G401.6 (cell line): ENCODE data around the gene CCDC183.
"Not testable (repeated sequence)": the region's sequence is repeated elsewhere in the genome, so short reads cannot be mapped to it uniquely, and the experiment has no call there.

ENCODE experiments used
- FAIRE-seq: peaks from 2 replicates; lab custom pipeline; 2012; peaks lifted over from hg19 to GRCh38; lab: Jason Lieb, UNC

Gene CCDC183

DNA sequence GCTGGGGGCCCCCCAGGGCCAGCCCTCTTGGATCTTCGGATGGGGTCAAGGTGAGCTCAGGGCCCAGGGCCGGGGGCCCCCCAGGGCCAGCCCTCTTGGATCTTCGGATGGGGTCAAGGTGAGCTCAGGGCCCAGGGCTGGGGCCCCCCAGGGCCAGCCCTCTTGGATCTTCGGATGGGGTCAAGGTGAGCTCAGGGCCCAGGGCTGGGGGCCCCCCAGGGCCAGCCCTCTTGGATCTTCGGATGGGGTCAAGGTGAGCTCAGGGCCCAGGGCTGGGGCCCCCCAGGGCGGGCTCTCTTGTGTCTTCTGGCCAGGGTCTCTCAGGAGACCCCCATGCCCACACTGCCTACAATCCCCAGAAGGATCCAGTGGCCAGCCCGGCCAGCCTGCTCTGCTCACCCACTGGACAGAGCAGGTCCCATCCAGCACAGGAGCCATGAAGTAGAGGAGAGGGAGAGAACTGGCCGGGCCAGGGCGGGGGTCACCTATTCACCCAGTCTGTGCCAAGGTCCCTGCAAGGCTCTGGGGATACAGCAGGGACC is 6.9 kb downstream of the CCDC183 start:
- not testable (repeated sequence) for FAIRE-seq

DNA sequence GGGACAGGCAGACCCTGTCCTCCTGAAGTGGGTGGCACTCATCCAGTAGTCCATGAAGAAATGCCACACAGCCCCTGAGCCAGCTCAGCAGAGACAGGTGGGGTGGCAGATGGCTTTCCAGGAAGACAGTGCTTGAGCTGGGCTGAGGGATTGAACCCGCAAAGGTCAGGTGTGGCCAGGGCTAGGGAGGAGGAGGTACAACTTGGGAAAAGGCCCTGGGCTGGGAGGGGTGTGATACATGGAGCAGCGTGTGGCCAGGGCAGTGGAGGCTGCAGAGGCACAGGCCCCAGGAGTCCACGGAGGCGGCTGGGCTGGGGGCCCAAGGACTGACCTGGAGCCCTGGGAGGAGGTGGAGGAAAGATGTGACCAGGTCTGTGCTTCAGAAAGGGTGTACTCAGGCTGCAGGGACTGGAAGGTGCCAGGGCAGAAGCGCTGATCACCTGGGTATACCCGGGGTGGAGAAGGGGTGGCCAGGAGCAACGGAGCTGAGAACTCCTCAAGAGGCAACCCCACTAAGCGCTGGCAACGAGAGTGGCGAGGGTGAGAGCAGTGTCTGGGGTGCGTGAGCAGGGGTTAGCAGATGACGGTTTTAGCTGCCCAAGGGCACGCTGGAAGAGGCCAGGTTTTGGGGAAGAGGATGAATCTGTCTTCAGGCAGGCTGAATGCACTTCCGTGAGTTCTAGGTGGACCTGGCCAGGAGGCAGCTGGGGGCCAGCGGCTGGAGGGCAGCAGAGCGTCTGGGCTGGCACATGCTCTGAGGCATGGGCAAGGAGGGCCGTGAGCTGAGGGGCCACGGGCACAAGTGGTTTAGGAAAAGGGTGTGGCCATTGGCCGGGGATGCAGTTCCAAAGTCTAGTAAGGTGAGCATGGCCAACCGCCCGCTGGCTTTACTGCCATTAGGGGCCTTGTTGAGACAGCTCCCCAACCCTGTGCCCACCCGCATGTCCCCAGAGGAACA is 7.7 kb downstream of the CCDC183 start:
- FAIRE-seq: no peak

DNA sequence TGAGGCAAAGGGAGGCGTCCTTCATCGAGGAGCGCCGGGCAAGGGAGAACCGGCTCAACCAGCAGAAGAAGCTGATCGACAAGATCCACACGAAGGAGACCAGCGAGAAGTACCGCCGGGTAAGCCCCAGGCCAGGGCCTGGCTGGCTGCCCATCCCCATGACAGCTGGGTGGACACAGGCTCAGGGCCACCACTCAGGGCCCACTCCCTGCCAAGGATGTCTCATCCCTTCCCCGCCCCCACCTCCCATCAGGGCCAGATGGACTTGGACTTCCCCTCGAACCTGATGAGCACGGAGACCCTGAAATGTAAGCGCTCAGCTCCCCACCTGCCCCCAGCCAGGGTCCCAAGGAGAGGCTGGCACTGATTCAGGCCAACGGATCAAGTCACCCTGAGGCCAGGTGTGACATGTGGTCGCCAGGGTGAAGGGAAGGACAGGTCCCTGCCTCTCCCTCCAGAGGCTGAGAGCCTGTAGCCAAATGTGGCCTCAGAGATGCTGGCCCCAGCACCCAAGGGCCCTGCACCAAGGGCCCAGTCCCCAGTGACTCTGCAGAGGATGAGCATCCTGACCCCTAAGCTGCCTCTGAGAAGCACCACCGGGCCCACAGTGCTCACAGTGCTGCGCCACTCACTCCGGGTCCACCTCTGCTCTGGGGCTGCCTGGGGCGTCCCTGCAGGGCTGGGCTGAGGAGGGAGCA is 8.5 kb downstream of the CCDC183 start:
- FAIRE-seq: no peak

DNA sequence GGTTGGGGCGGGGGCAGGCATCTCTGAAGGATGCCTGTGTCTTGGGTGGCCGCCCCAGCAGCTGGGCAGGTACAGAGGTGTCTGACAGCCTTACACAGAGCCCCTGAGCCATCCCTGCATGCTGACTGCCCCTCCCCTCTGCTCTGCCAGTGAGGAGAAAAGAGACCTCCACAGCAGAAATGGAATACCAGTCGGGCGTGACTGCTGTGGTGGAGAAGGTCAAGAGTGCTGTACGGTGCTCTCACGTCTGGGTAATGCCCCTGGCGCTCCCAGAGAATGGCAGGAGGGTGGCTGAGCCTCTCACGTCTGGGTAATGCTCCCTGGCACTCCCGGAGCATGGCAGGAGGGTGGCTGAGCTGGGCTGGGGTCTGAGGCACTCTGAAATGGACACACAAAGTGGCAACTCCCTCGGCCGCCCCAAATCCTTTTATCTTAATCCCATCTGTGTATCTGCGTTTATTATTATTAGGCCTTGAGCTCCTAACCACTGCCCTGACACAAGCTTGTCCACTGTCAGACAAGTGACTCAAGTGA is 9.1 kb downstream of the CCDC183 start:
- no peak for FAIRE-seq

DNA sequence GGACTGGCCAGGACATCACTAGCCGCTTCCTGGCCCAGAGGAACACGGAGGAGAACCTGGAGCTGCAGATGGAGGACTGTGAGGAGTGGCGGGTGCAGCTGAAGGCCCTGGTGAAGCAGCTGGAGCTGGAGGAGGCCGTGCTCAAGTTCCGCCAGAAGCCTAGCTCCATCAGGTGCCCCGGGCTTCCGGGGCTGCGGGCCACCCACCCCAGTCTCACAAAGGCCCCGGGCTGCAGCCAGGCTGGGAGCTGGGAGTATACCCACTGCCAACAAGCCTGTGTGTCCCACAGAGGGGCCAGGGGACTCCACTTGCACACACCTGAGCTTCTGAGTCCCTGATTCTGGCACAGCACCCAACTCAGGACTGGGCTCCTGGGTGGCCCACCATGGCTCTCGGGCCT is 9.9 kb downstream of the CCDC183 start:
- no peak for FAIRE-seq

DNA sequence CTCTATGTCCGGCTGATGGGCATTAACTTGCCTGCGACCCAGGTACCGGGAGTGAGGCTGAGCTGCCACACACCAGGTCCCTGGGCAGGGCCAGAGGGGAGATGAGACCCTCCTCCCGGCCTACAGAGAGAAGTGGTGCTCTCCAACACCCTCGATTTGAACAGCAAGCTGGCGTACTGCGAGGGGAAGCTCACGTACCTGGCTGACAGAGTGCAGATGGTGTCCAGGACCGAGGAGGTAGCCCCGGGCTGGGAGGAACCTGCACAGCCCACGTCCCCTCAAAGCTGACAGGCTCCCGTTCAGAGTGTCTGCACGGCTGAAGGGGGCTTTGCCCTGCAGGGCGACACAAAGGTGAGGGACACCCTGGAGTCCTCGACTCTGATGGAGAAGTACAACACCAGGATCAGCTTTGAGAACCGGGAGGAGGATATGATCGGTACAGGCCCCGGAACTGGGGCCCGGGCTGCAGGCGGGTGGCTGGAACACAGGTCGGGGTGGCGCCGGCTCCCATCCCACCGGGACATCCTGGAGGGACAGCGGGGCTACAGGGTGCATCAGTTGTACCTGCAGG is 10.6 kb downstream of the CCDC183 start:
- no peak for FAIRE-seq

DNA sequence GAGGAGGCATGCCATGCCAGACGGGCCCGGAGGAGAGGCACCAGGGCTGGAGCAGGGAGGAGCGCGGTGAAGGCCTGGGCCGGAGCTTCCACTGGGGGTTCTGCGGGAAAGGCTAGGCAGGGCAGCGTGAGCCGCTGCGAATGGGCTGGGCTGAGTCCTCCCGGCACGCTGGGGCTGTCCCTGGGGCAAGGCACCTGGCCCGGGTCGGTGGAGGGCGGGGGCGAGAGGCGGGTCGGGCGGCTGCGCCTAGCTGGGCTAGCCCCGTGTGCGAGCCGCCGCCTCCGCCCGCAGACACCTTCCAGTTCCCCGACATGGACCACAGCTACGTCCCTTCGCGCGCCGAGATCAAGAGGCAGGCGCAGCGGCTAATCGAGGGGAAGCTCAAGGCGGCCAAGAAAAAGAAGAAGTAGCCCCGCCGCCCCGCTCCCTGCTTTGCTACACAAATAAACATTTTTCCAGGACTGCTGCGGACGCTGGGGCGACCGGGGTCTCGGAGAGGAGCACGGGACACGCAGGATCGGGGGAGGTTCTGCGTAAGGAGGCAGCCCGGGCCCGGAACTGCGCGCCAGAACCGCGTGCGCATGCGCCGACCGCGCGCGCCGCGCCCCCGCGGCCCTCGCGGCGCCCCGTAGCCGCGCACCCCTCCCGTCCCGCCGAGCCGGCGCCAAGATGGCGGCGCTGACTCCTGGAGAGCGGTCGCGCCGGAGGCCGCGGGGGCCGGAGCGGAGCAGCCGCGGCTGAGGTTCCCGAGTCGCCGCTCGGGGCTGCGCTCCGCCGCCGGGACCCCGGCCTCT is 11.3 kb downstream of the CCDC183 start, which contains the start of gene RABL6:
RABL6 (plus strand) TSS at position 668 of the 794 bp plus-strand sequence. CDS start 249 bp downstream, outside the sequence.
- no peak for FAIRE-seq

DNA sequence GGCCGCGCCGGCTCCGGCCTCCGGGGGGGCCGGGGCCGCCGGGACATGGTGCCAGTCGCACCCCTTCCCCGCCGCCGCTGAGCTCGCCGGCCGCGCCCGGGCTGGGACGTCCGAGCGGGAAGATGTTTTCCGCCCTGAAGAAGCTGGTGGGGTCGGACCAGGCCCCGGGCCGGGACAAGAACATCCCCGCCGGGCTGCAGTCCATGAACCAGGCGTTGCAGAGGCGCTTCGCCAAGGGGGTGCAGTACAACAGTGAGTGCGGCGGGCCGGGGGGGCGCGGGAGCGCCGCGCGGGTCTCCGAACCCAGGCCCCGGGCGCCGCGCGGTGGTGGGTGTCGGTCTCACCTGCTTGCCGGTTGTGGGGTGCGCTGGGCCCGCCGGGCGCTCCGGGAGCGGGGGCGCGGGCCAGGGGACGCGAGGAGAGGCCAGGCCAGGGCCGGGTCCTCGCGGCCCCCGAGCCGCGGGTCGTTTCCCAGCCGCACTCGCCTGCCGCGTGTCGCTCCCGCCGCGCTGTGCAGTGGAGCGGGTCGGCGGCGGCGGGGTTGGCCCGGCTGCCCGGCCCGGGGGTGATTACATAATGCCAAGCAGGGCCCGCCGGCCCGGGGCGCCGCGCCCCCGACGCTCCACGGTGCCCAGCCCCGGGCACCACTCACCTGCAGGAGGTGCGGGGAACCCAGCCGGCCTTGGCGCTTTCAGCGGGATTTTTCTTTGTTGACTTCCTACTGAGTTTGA is 12.1 kb downstream of the CCDC183 start:
- no peak for FAIRE-seq

DNA sequence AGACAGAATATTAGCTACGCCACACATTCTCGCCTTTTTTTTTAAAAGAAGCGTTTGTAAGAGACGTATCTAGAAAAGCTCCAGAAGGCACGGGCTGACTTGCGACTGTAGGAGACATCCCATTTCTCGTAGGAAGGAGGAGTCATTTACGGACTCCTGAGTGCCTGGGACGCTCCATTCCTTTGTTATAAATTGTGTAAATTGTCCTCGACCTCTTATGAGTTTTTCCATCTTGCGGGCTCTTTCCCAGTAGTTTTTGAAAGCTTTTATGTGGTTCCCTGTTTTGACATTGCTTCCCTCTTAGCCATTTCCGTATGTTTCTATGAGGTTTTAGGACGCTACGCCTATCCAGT is 12.6 kb downstream of the CCDC183 start:
- FAIRE-seq: no peak

DNA sequence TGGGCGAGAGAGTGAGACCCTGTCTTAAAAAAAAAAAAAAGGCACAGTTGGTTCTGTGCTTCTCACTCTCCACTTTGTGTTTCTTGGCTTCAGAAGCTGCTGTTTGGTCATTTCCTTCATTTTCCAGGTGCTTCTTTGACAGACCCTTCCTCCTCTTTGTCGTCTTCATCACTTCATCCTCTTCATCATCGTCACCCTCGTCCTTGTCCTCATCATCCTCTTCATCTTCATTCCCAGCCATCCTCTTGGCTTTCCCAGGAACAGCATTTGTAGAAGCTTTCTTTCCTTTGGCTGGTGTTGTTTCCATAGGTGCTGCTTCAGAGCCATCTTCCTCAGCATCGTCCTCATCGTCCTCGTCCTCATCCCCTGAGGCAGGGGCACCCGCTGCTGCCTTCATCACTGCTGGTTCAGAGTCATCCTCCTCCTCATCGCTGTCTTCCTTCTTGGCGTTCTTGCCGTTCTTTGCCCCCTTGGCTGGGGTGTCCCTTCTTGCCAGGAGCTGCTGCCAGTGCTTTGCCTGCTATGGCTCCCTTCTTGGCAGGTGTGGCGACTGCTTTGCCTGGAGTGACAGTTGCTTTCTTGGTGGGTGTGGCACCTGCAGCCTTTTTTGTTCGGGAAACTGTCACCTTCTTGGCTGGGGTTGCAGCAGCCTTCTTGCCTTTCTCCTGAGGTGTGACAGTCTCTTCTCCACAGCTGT is 18.7 kb downstream of the CCDC183 start:
- FAIRE-seq: no peak

DNA sequence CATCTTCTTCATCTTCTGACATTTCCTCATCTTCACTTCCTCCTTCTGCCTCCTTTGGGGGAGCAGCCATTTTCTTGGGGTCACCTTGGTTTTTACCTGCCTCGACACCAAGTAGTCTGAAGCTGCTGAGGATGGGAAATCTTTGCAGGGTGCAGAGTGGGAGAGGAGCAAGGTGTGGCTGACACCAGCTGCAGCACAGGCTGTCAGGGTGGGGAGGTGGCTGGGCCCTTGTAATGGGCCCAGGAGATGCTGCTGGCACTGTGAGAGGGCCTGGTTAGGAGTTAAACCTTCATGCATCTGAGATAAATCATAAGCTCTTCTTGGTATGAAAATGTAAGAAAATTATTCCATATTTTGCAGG is 19.3 kb downstream of the CCDC183 start:
- FAIRE-seq: no peak

DNA sequence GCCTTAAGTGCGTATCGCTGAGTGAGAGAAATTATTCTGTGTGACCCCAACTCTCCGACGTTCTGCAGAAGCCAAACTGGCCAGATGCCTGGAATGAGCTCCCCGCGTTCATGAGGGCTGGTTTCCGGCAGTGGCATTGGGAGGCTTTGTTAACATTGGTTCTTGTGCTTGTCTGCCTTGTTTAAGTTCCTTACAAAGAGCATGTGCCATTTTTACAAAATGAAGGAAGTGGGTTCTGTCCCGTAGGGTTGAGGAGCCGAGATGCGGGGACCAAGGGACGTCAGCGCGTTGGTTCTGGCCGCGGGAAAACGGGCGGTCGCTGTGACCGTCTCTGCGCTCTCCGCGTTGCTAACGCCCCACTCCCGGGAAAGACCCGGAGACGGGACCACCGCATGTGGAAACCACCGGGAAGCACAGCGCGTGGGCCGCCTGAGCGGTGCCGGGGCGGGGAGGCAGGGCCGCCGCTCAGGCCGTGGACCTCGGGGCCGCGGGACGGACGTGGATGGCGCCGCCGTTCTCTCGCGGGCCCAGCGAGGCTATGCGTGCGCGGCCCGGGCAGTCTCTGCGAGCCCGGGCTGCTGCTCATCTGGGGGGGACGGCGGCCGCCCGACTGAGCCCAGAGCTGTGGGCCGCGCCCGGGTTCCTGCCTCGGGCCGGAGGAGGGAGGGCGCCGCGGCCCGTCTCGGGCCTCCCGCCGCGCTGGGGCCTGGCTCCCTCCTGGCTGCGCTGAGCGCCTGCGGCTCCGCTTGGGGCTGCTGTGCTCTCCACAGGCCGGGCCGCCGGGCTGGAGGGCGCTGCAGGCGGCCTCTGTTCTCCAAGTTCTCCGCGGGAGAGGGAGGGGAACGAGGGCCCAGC is 25.1 kb downstream of the CCDC183 start:
- no peak for FAIRE-seq

DNA sequence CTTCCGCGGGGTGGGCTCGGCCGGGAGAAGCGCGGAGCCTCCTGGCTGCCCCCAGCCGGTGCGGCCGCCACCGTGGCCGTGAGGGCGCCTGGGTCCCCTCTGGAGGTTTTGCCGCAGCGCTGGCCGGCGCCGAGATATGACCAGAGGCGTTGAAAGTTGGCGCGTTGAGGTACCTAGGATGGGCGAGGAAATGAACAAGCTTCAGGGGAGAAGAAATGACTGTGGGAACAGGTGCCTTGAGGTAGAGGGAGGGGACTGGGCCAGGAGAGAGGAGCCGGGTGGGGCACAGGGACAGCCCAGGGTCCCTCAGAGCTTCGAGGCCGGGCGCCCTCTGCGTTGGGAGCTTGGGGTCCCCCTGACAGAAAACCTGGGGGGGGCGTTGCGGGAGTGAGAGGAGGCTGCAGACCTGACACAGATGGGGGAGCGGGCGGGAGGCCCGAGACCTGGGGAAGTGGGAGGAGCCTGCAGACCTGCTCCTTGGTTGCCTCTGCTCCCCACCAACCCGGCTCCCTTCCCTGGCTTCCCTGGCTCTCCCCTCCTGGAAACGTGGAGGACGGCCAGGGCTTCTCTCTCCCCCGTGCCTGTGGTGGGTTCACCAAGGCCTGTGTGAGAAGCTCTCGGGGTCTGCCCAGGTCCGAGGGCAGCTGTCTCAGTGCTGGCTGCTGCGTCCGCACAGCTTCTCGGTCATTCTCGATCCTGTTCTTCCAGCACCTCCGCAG is 25.8 kb downstream of the CCDC183 start:
- FAIRE-seq: no peak

DNA sequence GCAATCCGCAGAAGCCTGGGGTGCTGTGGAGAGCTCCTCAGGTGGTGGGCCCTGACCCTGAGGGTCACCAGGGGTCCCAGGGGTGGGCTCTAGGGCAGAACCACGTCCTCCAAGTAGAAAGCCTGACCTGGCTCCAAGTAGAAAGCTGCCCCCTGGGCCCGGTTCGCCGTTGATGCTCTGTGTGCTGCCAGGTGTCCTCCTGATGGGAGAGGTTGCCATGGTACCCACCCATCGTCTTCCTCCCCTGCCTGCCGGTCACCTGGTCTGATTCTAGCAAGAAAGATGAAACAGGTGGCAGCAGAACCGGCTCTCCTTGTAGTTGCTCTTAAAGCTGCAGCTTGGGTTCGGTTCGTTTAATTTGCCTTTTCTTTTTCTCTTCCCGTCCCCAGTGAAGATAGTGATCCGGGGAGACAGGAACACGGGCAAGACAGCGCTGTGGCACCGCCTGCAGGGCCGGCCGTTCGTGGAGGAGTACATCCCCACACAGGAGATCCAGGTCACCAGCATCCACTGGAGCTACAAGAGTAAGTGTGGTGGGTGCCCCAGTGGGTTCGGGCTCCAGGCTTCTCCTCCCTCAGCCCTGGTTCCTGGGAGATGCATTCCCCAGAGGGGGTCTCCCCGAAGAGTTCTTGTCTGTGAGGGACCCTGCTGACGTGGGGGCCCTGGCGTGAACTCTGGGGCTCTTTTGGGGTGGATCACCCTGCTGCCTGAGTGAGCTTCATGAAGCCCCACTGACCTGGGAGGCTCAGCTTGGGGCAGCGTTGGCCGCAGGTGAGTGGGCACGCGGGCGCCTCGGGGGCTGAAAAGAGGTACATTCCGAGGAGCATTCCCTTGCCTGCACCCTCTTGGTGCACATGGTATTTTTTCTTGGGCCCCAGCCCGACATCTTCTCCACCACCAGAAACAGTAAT is 27.3 kb downstream of the CCDC183 start:
- FAIRE-seq: no peak

DNA sequence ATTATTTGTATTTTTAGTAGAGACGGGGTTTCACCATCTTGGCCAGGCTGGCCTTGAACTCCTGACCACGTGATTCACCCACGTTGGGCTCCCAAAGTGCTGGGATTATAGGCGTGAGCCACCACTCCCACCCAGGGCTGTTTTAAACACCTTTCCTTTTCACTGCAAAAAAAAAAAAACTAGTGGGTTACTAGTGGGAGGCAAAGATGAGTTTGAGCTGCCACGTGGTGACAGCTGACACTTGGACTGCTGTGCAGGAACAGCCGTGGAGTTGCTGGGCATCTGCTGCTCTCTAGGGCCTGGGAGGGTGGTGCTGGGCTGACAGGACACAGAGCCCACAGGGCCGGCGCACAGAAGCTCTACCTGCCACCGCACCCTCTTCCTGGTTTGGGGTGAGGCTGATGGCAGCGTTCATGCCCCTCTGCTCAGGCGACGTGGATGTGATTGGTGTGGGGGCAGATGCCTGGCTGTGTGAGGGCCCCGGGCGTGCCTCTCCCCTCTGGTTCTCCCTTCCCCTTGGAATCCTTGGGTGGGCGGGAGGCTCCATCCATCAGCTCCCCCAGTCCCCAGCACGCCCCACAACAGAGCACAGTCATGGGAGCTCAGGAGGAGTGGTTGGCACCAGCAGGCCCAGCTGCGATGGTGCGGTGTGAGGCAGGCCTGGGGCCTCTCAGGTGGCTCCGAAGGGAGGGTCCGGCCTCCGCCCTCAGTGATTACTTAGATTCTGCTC is 28.5 kb downstream of the CCDC183 start:
- FAIRE-seq: no peak

DNA sequence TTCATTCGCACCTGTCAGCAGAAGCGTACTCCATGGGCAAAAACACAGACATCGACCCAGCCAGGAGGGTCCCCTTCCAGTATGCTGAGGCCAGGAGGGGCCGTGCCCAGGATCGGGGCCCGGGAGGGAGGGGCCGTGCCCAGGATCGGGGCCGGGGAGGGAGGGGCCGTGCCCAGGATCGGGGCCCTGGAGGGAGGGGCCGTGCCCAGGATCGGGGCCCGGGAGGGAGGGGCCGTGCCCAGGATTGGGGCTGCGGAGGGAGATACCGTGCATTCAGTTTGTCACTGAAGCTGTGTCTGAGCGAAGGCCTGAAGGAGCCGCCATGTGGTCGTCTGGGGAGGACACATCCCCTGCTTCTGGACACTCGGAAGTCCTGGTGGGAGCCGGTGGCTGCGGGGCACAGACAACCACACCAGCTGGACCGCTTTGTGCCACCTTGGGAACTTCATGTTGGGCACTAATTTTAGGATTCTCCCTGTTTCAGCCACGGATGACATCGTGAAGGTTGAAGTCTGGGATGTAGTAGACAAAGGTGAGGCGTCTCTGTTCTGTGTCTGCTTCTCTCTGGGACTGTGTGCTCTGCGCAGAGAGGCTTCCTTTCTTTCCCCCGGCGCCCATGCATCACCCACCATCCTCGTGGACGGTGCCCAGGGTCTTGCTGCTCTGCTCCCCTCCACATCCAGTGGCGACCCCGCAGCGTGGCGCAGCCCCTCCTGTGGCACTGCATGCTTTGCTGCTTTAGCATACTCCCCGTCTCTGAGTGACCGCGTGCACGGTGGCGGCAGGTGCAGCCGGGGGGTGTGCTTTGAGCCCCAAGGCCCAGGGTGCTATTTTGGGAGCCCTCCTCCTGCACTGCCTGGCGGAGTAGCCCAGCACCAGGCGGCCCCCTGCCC is 29.4 kb downstream of the CCDC183 start:
- no peak for FAIRE-seq
